Measurements from ENCODE around the gene SSTR3. TPM values are rescaled to one million over a fixed set of nuclear protein-coding genes. Genes with fewer than 3 reads are reported as not detected.
A peak's percentile ranks its signal among the peaks of the same experiment; 100 is the strongest.

SSTR3 gene
- 0.61 to 0.82 TPM (median 0.69 TPM) in 3 replicates for total RNA-seq

GRCh38 chr22:37212174-37212906 is at the start of gene SSTR3:
TSS of gene SSTR3 (minus strand) at chr22:37212477. CDS start at chr22:37207803, 4,674 bp downstream.
- no peaks in the 10 kb centered on the region for H3K36me3 Mint-ChIP-seq
- TF ChIP-seq, protein P1, sequence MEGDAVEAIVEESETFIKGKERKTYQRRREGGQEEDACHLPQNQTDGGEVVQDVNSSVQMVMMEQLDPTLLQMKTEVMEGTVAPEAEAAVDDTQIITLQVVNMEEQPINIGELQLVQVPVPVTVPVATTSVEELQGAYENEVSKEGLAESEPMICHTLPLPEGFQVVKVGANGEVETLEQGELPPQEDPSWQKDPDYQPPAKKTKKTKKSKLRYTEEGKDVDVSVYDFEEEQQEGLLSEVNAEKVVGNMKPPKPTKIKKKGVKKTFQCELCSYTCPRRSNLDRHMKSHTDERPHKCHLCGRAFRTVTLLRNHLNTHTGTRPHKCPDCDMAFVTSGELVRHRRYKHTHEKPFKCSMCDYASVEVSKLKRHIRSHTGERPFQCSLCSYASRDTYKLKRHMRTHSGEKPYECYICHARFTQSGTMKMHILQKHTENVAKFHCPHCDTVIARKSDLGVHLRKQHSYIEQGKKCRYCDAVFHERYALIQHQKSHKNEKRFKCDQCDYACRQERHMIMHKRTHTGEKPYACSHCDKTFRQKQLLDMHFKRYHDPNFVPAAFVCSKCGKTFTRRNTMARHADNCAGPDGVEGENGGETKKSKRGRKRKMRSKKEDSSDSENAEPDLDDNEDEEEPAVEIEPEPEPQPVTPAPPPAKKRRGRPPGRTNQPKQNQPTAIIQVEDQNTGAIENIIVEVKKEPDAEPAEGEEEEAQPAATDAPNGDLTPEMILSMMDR (IDR thresholded peaks at IDR 0.05; ENCODE audit: unreplicated experiment), result no peak
- H3K27me3 Mint-ChIP-seq (ENCODE audit: low read depth), result peaks cover 3% of the 10 kb centered on the region
- H3K4me3 Mint-ChIP-seq, result no peak within 1 kb of the TSS
- no peaks in the 10 kb centered on the region for H3K9me3 Mint-ChIP-seq
- DNase-seq (ENCODE audit: low spot score in 2 of 2, unreplicated experiment in 2 of 2), result peak in 1 of 2 experiments; percentile 59
- H3K4me1 Mint-ChIP-seq, result peaks cover 48% of the 10 kb centered on the region
- H3K27ac Mint-ChIP-seq, result no peak within 1 kb of the TSS

DNA sequence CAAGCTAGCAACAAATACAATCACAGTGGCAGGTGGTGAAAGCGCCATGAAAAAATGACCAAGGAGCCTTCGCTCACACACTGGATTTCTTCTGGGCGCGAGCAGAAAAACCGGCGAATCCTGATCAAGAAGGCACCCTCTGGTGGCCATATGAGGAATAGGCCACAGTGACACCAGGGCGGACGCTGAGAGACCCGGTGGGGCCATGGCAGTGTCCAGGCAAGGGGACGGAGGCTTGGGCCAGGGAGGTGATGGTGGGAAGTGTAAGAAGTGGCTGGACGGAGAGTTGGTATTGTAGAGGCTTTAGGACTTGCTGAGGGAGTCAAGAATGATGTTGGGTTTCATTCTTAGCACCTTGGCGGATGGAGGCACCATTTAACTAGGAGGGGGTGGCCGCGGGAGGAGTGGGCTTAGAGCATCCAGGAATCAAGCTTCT is 48.6 kb upstream of the SSTR3 start:
- Mint-ChIP-seq H3K4me1 (peaks cover 19% of the 10 kb centered on the region), H3K36me3 (no peaks in the 10 kb centered on the region), H3K27me3 (ENCODE audit: low read depth) (peaks cover 41% of the 10 kb centered on the region), H3K4me3 (no peak overlapping the region), H3K9me3 (peaks cover 9% of the 10 kb centered on the region), H3K27ac (no peak overlapping the region)
- peak in 1 of 2 experiments; percentile 67 for DNase-seq (ENCODE audit: low spot score in 2 of 2, unreplicated experiment in 2 of 2)
- TF ChIP-seq, protein P1 (IDR thresholded peaks at IDR 0.05; ENCODE audit: unreplicated experiment), result peak; percentile 90

DNA sequence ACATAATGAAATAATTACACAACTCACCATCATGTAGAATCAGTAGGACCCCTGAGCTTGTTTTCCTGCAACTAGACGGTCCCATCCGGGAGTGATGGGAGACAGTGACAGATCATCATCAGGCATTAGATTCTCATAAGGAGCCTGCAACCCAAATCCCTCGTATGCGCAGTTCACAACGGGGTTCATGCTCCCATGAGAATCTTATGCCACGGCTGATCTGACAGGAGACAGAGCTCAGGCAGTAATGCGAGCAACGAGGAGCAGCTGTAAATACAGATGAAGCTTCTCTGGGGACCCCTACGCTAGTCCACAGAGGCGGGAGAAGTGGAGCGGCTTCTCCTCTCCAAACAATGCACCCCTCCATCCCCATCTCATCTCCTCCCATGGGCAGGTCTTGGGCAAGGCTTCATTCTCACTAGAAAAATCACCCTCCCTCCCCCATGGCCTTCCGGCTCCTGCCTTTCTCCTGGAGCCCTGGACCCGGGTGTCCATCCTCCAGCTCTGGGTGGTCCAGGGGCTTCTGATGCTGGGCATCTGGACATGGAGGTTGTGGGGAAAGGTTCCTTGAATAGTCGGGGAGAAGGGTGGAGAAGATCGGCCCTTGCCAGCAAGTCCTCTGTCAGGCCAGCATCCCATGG is 48.0 kb upstream of the SSTR3 start:
- TF ChIP-seq, protein P1 (IDR thresholded peaks at IDR 0.05; ENCODE audit: unreplicated experiment), result no peak
- H3K4me1 Mint-ChIP-seq, result peaks cover 19% of the 10 kb centered on the region
- H3K27ac Mint-ChIP-seq, result no peak overlapping the region
- H3K27me3 Mint-ChIP-seq (ENCODE audit: low read depth), result peaks cover 46% of the 10 kb centered on the region
- H3K9me3 Mint-ChIP-seq, result peaks cover 9% of the 10 kb centered on the region
- no peak for DNase-seq (ENCODE audit: low spot score in 2 of 2, unreplicated experiment in 2 of 2)
- H3K4me3 Mint-ChIP-seq, result no peak overlapping the region
- no peaks in the 10 kb centered on the region for H3K36me3 Mint-ChIP-seq

GRCh38 chr22:37259540-37260029 is 47.3 kb upstream of the SSTR3 start:
- Mint-ChIP-seq H3K27ac (peak overlapping the region; percentile 21), H3K4me1 (peaks cover 20% of the 10 kb centered on the region), H3K4me3 (peak overlapping the region; percentile 49), H3K9me3 (peaks cover 8% of the 10 kb centered on the region), H3K36me3 (no peaks in the 10 kb centered on the region), H3K27me3 (ENCODE audit: low read depth) (peaks cover 48% of the 10 kb centered on the region)
- TF ChIP-seq, protein P1 (IDR thresholded peaks at IDR 0.05; ENCODE audit: unreplicated experiment), result peak; percentile 41
- peak in 1 of 2 experiments; percentile 49 for DNase-seq (ENCODE audit: low spot score in 2 of 2, unreplicated experiment in 2 of 2)

DNA sequence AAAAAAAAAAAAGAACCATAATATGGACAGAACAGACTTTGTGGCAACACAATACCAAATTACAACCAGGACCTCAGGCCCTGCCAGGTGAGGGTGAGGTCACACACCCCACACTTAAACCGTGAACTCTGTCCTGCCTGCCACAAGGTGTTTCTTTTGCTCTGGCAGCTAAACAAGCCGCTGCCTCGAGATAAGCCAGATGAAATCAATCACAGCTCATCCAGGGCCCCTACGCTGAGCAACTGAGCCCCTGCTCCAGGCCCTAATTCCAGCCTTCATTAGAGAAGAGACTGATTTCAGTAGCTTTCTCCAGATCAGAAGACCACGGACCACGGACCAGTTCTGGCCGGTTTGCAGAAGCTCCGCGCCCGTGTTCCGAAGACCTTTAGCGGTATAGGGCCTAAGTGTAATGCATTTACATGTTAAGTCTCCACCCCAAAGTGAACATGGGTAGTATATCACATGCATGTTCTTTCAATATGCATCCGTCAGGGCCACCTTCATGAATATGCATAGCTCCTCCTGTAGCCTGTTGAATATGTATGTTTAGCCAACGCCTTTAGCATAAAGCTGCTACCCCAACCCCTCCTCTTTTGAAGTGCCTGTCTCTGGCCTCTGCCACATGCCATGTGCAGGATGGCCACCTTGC is 46.6 kb upstream of the SSTR3 start:
- H3K27ac Mint-ChIP-seq, result no peak overlapping the region
- H3K4me1 Mint-ChIP-seq, result peaks cover 23% of the 10 kb centered on the region
- peaks cover 46% of the 10 kb centered on the region for H3K27me3 Mint-ChIP-seq (ENCODE audit: low read depth)
- TF ChIP-seq, protein P1 (IDR thresholded peaks at IDR 0.05; ENCODE audit: unreplicated experiment), result no peak
- no peaks in the 10 kb centered on the region for H3K36me3 Mint-ChIP-seq
- peak overlapping the region; percentile 49 for H3K4me3 Mint-ChIP-seq
- peaks cover 3% of the 10 kb centered on the region for H3K9me3 Mint-ChIP-seq
- DNase-seq (ENCODE audit: low spot score in 2 of 2, unreplicated experiment in 2 of 2), result no peak
